PFSK-1 (cell line): ENCODE data around the gene ECHDC1.

Experiments
- SIN3A ChIP-seq: IDR thresholded peaks from 2 replicates; pipeline ENCODE4 v1.6.1; 2012; ENCODE audit warnings: mild to moderate bottlenecking, low read length, moderate library complexity, borderline replicate concordance; ENCODE audit not compliant: insufficient read depth
- TAF1 ChIP-seq: IDR thresholded peaks from 2 replicates; pipeline ENCODE4 v1.6.1; 2012; ENCODE audit warnings: low read length, control low read depth, borderline replicate concordance; ENCODE audit not compliant: insufficient read depth

DNA sequence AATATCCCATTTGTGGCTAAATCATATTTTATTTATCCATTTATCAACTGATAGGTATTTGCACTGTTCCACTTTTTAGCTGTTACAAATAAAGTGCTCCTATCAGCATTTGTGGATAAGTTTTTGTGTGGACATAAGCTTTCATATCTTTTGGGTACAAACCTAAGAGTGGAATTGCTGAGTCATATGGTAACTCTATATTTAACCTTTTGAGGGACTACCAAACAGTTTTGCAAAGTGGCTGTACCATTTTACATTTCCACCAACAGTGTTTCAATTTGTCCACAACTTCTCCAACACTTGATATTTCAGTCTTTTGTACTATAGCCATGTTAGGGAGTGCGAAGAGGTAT is 23.6 kb upstream of the ECHDC1 start:
- TF ChIP-seq SIN3A (no peak), TAF1 (no peak)
